ENCODE results near the gene SLC16A3.

SLC16A3 gene

GRCh38 chr17:82224666-82225065 lies 4.2 kb upstream of the SLC16A3 start:
- DNase-seq = no peak

GRCh38 chr17:82225368-82226029 lies 3.3 kb upstream of the SLC16A3 start:
- DNase-seq = no peak

GRCh38 chr17:82226146-82226808 lies 2.6 kb upstream of the SLC16A3 start:
- no peak for DNase-seq

- DNase-seq = no peak
These were observed 1.8 kb upstream of the SLC16A3 start for GRCh38 chr17:82226809-82227628.

GRCh38 chr17:82227629-82228277 lies 1.1 kb upstream of the SLC16A3 start:
- no peak for DNase-seq

- no peak for DNase-seq
These were observed 482 bp upstream of the SLC16A3 start for GRCh38 chr17:82228278-82228841.

- DNase-seq = no peak
These were observed 1.1 kb downstream of the SLC16A3 start for GRCh38 chr17:82229698-82230608.

- no peak for DNase-seq
These were observed 1.9 kb downstream of the SLC16A3 start for GRCh38 chr17:82230609-82231311.

GRCh38 chr17:82231312-82231561 lies 2.4 kb downstream of the SLC16A3 start:
- DNase-seq = no peak

- no peak for DNase-seq
These were observed 2.9 kb downstream of the SLC16A3 start for GRCh38 chr17:82231562-82232321.

GRCh38 chr17:82232322-82232820 lies 3.5 kb downstream of the SLC16A3 start:
- no peak for DNase-seq

GRCh38 chr17:82232876-82233785 lies 4.3 kb downstream of the SLC16A3 start:
- DNase-seq = no peak

- no peak for DNase-seq
These were observed 5.6 kb downstream of the SLC16A3 start for GRCh38 chr17:82234211-82235055.

- DNase-seq = no peak
These were observed 6.4 kb downstream of the SLC16A3 start for GRCh38 chr17:82235056-82235774.

GRCh38 chr17:82235775-82236141 lies 6.9 kb downstream of the SLC16A3 start:
- no peak for DNase-seq

GRCh38 chr17:82236142-82236971 lies 7.5 kb downstream of the SLC16A3 start:
- DNase-seq = peak; percentile 86 to 89

All from NCI-H2081 (cell line).